Loucy (cell line): ENCODE results near the gene MAPT.

Experiments
- H2AFZ ChIP-seq: fragments of 200-600 bp; sonication (generic); 2 replicates; pipeline ENCODE4 v1.6.0; 2016; ENCODE audit warnings: antibody characterized with exemption, mild to moderate bottlenecking, low read length, moderate library complexity
- H3F3A ChIP-seq: fragments of 200-600 bp; 2 replicates; pipeline ENCODE4 v1.6.0; 2016; ENCODE audit warnings: antibody characterized with exemption, low read depth, mild to moderate bottlenecking
- H3K27me3 ChIP-seq: fragments of 200-600 bp; sonication (generic); 2 replicates; pipeline ENCODE4 v1.6.1; 2014; ENCODE audit warnings: low read length, mild to moderate bottlenecking; ENCODE audit not compliant: insufficient read depth, poor library complexity, severe bottlenecking
- H3K36me3 ChIP-seq: fragments of 200-600 bp; sonication (generic); 2 replicates; pipeline ENCODE4 v1.6.1; 2016; ENCODE audit warnings: low read length; ENCODE audit not compliant: insufficient read depth
- H3K4me1 ChIP-seq: fragments of 200-600 bp; sonication (generic); 2 replicates; pipeline ENCODE4 v1.5.1; 2014; ENCODE audit warnings: low read length, mild to moderate bottlenecking; ENCODE audit not compliant: insufficient read depth, poor library complexity, severe bottlenecking
- H3K4me2 ChIP-seq: fragments of 200-600 bp; sonication (generic); 2 replicates; pipeline ENCODE4 v1.6.0; 2014; ENCODE audit warnings: antibody characterized with exemption, low read length, low read depth, mild to moderate bottlenecking; ENCODE audit not compliant: poor library complexity, severe bottlenecking
- H3K4me3 ChIP-seq: fragments of 200-600 bp; sonication (generic); 2 replicates; pipeline ENCODE4 v1.5.1; 2014; ENCODE audit warnings: low read length, mild to moderate bottlenecking, mixed read lengths; ENCODE audit not compliant: poor library complexity, severe bottlenecking
- H3K79me2 ChIP-seq: fragments of 200-600 bp; sonication (generic); 2 replicates; pipeline ENCODE4 v1.6.1; 2014; ENCODE audit warnings: low read length; ENCODE audit not compliant: insufficient read depth
- H3K9ac ChIP-seq: fragments of 200-600 bp; sonication (generic); 2 replicates; pipeline ENCODE4 v1.6.0; 2014; ENCODE audit warnings: mild to moderate bottlenecking, low read depth, low read length, moderate library complexity; ENCODE audit not compliant: poor library complexity, severe bottlenecking
- H3K9me2 ChIP-seq: fragments of 200-600 bp; sonication (generic); replicated peaks from 2 replicates; pipeline ENCODE4 v1.6.1; 2016; ENCODE audit warnings: low read depth, low read length, mixed read lengths
- H3K9me3 ChIP-seq: fragments of 200-600 bp; sonication (generic); 2 replicates; pipeline ENCODE4 v1.6.1; 2014; ENCODE audit warnings: mild to moderate bottlenecking, antibody characterized with exemption, low read length, low read depth; ENCODE audit not compliant: insufficient read depth
- H4K20me1 ChIP-seq: fragments of 200-600 bp; sonication (generic); 2 replicates; pipeline ENCODE4 v1.6.0; 2014; ENCODE audit warnings: antibody characterized with exemption, low read length, mild to moderate bottlenecking; ENCODE audit not compliant: insufficient read depth, poor library complexity, severe bottlenecking
- CTCF ChIP-seq: fragments of 200-600 bp; sonication (generic); conservative IDR thresholded peaks from 2 replicates; pipeline ENCODE4 v1.5.1; 2014; ENCODE audit warnings: mild to moderate bottlenecking, antibody characterized with exemption, low read length
- EZH2phosphoT487 ChIP-seq: fragments of 200-600 bp; IDR thresholded peaks from 2 replicates; pipeline ENCODE4 v1.6.1; 2018; ENCODE audit warnings: antibody characterized with exemption, mild to moderate bottlenecking, moderate library complexity, borderline replicate concordance

MAPT gene

GRCh38 chr17:46010597-46011186 lies 116.3 kb downstream of the MAPT start:
- no peak overlapping the region for H2AFZ ChIP-seq
- H3K9ac ChIP-seq: no peak overlapping the region
- no peak overlapping the region for H3K4me3 ChIP-seq
- TF ChIP-seq CTCF (no peak), EZH2phosphoT487 (no peak)
- no peaks in the 10 kb centered on the region for H3K9me2 ChIP-seq
- H3K36me3 ChIP-seq: no peaks in the 10 kb centered on the region
- H4K20me1 ChIP-seq: no peaks in the 10 kb centered on the region
- H3F3A ChIP-seq: no peaks in the 10 kb centered on the region
- no peaks in the 10 kb centered on the region for H3K9me3 ChIP-seq
- H3K27me3 ChIP-seq: no peaks in the 10 kb centered on the region
- H3K79me2 ChIP-seq: no peaks in the 10 kb centered on the region
- no peaks in the 10 kb centered on the region for H3K4me1 ChIP-seq
- no peak overlapping the region for H3K4me2 ChIP-seq

- H3K4me1 ChIP-seq: no peaks in the 10 kb centered on the region
- H3K4me2 ChIP-seq: no peak overlapping the region
- H3K79me2 ChIP-seq: no peaks in the 10 kb centered on the region
- H3K9me3 ChIP-seq: no peaks in the 10 kb centered on the region
- no peak overlapping the region for H3K9ac ChIP-seq
- H4K20me1 ChIP-seq: no peaks in the 10 kb centered on the region
- no peak overlapping the region for H3K4me3 ChIP-seq
- no peaks in the 10 kb centered on the region for H3K36me3 ChIP-seq
- no peaks in the 10 kb centered on the region for H3K27me3 ChIP-seq
- H3F3A ChIP-seq: no peaks in the 10 kb centered on the region
- H2AFZ ChIP-seq: no peak overlapping the region
- no peaks in the 10 kb centered on the region for H3K9me2 ChIP-seq
- no peak for TF ChIP-seq CTCF
- TF ChIP-seq EZH2phosphoT487: no peak
These were observed 117.6 kb downstream of the MAPT start for GRCh38 chr17:46011711-46012505.

- TF ChIP-seq EZH2phosphoT487: no peak
- TF ChIP-seq CTCF: no peak
- Histone ChIP-seq H3K4me2 (no peak overlapping the region), H3K4me3 (no peak overlapping the region), H3K4me1 (no peaks in the 10 kb centered on the region), H3K9ac (no peak overlapping the region), H3K79me2 (no peaks in the 10 kb centered on the region), H3K36me3 (no peaks in the 10 kb centered on the region), H2AFZ (no peak overlapping the region), H3K27me3 (no peaks in the 10 kb centered on the region), H3K9me3 (no peaks in the 10 kb centered on the region), H4K20me1 (no peaks in the 10 kb centered on the region), H3K9me2 (no peaks in the 10 kb centered on the region), H3F3A (no peaks in the 10 kb centered on the region)
These were observed 118.2 kb downstream of the MAPT start for GRCh38 chr17:46012506-46013079.
